HepG2 (cell line): ENCODE measurements around the gene WBP1. TPM values are rescaled to one million over a fixed set of nuclear protein-coding genes. Genes with fewer than 3 reads are reported as not detected.

Experiments used
- GATAD1 ChIP-seq: IDR thresholded peaks from 2 replicates; pipeline ENCODE4 v1.6.1; 2016; ENCODE audit warnings: missing genetic modification reagents, missing compliant biosample characterization
- GATAD2A ChIP-seq: IDR thresholded peaks from 2 replicates; pipeline ENCODE4 v1.6.1; 2016
- KAT8 ChIP-seq: IDR thresholded peaks from 2 replicates; pipeline ENCODE4 v1.6.1; 2016; ENCODE audit warnings: missing genetic modification reagents, missing compliant biosample characterization
- MAFK ChIP-seq, 2 experiments: IDR thresholded peaks in 1 of 2; conservative IDR thresholded peaks in 1 of 2; 2 replicates each; pipeline ENCODE4 v1.6.1; 2011; ENCODE audit warnings: improper control_type of control experiment in 2 of 2, low read length in 2 of 2
- NFE2L1 ChIP-seq: sonication (generic); formaldehyde crosslinking; IDR thresholded peaks from 2 replicates; pipeline ENCODE4 v1.4.0; 2020; ENCODE audit warnings: missing genetic modification reagents, mild to moderate bottlenecking, borderline replicate concordance
- RNF2 ChIP-seq: fragments of 450-650 bp; conservative IDR thresholded peaks from 2 replicates; pipeline ENCODE4 v1.6.1; 2016; ENCODE audit warnings: low read depth
- TCF7L2 ChIP-seq: IDR thresholded peaks from 2 replicates; pipeline ENCODE4 v1.6.1; 2011; ENCODE audit warnings: mild to moderate bottlenecking, low read depth, low read length, moderate library complexity
- ZKSCAN1 ChIP-seq: fragments of 150-350 bp; IDR thresholded peaks from 2 replicates; pipeline ENCODE4 v1.6.1; 2014; ENCODE audit warnings: low read length
- ZMYM2 ChIP-seq: sonication (generic); formaldehyde crosslinking; IDR thresholded peaks from 2 replicates; pipeline ENCODE4 v1.8.0; 2022; ENCODE audit warnings: mild to moderate bottlenecking, missing genetic modification reagents
- ZNF260 ChIP-seq: sonication (generic); formaldehyde crosslinking; IDR thresholded peaks from 2 replicates; pipeline ENCODE4 v1.4.0; 2020; ENCODE audit warnings: missing genetic modification reagents, low read depth, mild to moderate bottlenecking, borderline replicate concordance
- ZNF34 ChIP-seq: sonication (generic); formaldehyde crosslinking; IDR thresholded peaks from 2 replicates; pipeline ENCODE4 v1.4.0; 2020; ENCODE audit warnings: mild to moderate bottlenecking, missing genetic modification reagents, borderline replicate concordance
- ZNF431 ChIP-seq: sonication (generic); formaldehyde crosslinking; IDR thresholded peaks from 2 replicates; pipeline ENCODE4 v1.9.0; 2022; ENCODE audit warnings: missing genetic modification reagents, low read depth, mild to moderate bottlenecking, borderline replicate concordance
- ZNF44 ChIP-seq: sonication (generic); formaldehyde crosslinking; IDR thresholded peaks from 2 replicates; pipeline ENCODE4 v1.5.1; 2020; ENCODE audit warnings: mild to moderate bottlenecking, missing genetic modification reagents
- ZNF510 ChIP-seq: sonication (generic); formaldehyde crosslinking; IDR thresholded peaks from 2 replicates; pipeline ENCODE4 v1.4.0; 2020; ENCODE audit warnings: low read depth, mild to moderate bottlenecking, missing genetic modification reagents
- ZNF7 ChIP-seq: IDR thresholded peaks from 2 replicates; pipeline ENCODE4 v1.6.1; 2016; ENCODE audit warnings: missing biosample characterization, missing genetic modification reagents
- ZNF724P ChIP-seq: sonication (generic); formaldehyde crosslinking; IDR thresholded peaks from 2 replicates; pipeline ENCODE4 v1.8.0; 2022; ENCODE audit warnings: missing genetic modification reagents, borderline replicate concordance
- ZNF879 ChIP-seq: sonication (generic); formaldehyde crosslinking; IDR thresholded peaks from 2 replicates; pipeline ENCODE4 v1.8.1; 2023; ENCODE audit warnings: missing genetic modification reagents
- ZSCAN9 ChIP-seq: IDR thresholded peaks from 2 replicates; pipeline ENCODE4 v1.6.1; 2016; ENCODE audit warnings: borderline replicate concordance
- polyA plus RNA-seq, 8 experiments: library from polyadenylated mRNA; depleted of rRNA in 3 of 8; stranded (reverse) in 7 of 8; unstranded in 1 of 8; fragments of >200 nt; fragmentation: Illumina TruSeq in 4 of 8; extraction: Trizol in 4 of 8; gene quantifications; 2 replicates each; pipeline versions ENCODE4 v1.2.1 to v1.2.3, GENCODE V29; 2011 to 2016; ENCODE audit warnings: low read depth in 4 of 8, missing spikeins in 1 of 8, mixed read lengths in 1 of 8; ENCODE audit not compliant: insufficient read depth in 1 of 8
- total RNA-seq, 5 experiments: library from RNA; depleted of rRNA; stranded (reverse); fragments of >200 nt; fragmentation: Illumina TruSeq; extraction: Trizol; gene quantifications; 2 replicates each; pipeline ENCODE4 v1.2.3, GENCODE V29; 2016; ENCODE audit warnings: low read depth in 1 of 5
- TF ChIP-seq, protein P1 (sequence below): sonication (generic); formaldehyde crosslinking; IDR thresholded peaks from 2 replicates; pipeline ENCODE4 v1.5.0; 2020; ENCODE audit warnings: mild to moderate bottlenecking, missing genetic modification reagents
- TF ChIP-seq, protein P2 (sequence below): sonication (generic); formaldehyde crosslinking; conservative IDR thresholded peaks from 2 replicates; pipeline ENCODE4 v1.5.0; 2020; ENCODE audit warnings: missing genetic modification reagents
- TF ChIP-seq, protein P3 (sequence below): sonication (generic); formaldehyde crosslinking; IDR thresholded peaks from 2 replicates; pipeline ENCODE4 v1.9.0; 2021; ENCODE audit warnings: missing genetic modification reagents, mild to moderate bottlenecking, borderline replicate concordance
- TF ChIP-seq, protein P4 (sequence below): sonication (generic); formaldehyde crosslinking; IDR thresholded peaks from 2 replicates; pipeline ENCODE4 v1.9.0; 2021; ENCODE audit warnings: missing genetic modification reagents, borderline replicate concordance

Gene WBP1
- total and polyA plus RNA-seq, 2 of the 13 experiments (the other 11 are each of a cell fraction or from before 2014, with no cell fraction given), result 38.8 to 85.7 TPM

DNA sequence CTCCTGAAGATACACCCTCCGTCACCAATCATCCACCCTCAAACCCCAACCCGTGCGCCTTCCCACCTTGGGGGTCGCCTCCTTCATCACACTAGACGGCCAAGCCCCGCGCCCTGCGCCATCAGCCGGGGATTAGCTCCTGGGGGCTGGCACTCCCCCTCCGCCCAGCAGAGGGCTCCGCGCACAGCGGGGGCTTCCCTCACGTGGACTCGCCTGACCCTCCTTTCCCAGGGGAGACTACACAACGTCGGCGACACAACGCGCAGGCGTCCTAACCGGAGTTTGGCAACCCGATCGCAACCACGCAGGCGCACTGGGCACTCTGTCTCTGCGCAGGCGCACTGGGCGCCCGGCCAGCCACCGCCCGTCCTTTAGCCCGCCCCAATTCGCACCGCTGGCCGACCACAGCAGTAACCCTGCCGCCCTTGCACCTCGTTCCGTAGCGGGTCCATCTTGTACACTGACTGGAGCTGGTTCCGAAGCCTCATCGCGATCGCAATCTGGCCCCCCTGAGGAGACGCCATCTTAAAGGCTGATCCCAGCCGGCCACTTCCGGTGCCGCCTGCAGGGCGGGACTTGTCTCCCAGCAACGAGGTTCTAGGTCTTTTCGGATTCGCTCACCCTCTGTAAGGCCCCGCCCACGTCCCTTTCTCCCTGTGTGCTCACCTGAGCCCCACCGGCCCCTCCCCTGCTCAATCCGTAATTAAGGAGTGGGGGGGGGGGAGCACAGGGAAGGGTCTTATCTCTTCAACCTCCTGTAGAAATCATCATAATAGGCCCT is 49.1 kb downstream of the WBP1 start, which contains the start of gene PCGF1 (continued):
- TF ChIP-seq, protein P1, sequence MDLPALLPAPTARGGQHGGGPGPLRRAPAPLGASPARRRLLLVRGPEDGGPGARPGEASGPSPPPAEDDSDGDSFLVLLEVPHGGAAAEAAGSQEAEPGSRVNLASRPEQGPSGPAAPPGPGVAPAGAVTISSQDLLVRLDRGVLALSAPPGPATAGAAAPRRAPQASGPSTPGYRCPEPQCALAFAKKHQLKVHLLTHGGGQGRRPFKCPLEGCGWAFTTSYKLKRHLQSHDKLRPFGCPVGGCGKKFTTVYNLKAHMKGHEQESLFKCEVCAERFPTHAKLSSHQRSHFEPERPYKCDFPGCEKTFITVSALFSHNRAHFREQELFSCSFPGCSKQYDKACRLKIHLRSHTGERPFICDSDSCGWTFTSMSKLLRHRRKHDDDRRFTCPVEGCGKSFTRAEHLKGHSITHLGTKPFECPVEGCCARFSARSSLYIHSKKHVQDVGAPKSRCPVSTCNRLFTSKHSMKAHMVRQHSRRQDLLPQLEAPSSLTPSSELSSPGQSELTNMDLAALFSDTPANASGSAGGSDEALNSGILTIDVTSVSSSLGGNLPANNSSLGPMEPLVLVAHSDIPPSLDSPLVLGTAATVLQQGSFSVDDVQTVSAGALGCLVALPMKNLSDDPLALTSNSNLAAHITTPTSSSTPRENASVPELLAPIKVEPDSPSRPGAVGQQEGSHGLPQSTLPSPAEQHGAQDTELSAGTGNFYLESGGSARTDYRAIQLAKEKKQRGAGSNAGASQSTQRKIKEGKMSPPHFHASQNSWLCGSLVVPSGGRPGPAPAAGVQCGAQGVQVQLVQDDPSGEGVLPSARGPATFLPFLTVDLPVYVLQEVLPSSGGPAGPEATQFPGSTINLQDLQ (CRISPR knock-in tag), result no peak
- TF ChIP-seq, protein P2, sequence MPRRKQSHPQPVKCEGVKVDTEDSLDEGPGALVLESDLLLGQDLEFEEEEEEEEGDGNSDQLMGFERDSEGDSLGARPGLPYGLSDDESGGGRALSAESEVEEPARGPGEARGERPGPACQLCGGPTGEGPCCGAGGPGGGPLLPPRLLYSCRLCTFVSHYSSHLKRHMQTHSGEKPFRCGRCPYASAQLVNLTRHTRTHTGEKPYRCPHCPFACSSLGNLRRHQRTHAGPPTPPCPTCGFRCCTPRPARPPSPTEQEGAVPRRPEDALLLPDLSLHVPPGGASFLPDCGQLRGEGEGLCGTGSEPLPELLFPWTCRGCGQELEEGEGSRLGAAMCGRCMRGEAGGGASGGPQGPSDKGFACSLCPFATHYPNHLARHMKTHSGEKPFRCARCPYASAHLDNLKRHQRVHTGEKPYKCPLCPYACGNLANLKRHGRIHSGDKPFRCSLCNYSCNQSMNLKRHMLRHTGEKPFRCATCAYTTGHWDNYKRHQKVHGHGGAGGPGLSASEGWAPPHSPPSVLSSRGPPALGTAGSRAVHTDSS (CRISPR knock-in tag), result no peak
- TF ChIP-seq ZNF879 (CRISPR knock-in tag) (peak; percentile 72; the same call in 1 of the 2 replicates), ZNF7 (CRISPR knock-in tag) (no peak), ZNF724P (CRISPR knock-in tag) (peak; percentile 77; the same call in 1 of the 2 replicates), GATAD2A (CRISPR knock-in tag) (no peak; the same call in 1 of the 2 replicates), ZKSCAN1 (0 out of 2 replicates have a peak, but pooled peaks have one; percentile 11), GATAD1 (CRISPR knock-in tag) (peak; percentile 93), ZNF510 (CRISPR knock-in tag) (peak; percentile 92; the same call in 1 of the 2 replicates), TCF7L2 (no peak), ZNF431 (CRISPR knock-in tag) (no peak; the same call in 1 of the 2 replicates), ZSCAN9 (peak; percentile 62; the same call in 1 of the 2 replicates), ZMYM2 (CRISPR knock-in tag) (no peak), ZNF34 (peak; percentile 59; the same call in 1 of the 2 replicates), KAT8 (CRISPR knock-in tag) (peak; percentile 94), RNF2 (peak; percentile 59; the same call in 1 of the 2 replicates), ZNF260 (CRISPR knock-in tag) (no peak; the same call in 1 of the 2 replicates), MAFK (conservative IDR thresholded peaks at IDR 0.05 in 1 of 2, IDR thresholded peaks at IDR 0.05 in 1 of 2; ENCODE audit: low read length in 2 of 2) (no peak), ZNF44 (CRISPR knock-in tag) (peak; percentile 22; the same call in 1 of the 2 replicates), NFE2L1 (CRISPR knock-in tag) (no peak)
- TF ChIP-seq, protein P3, sequence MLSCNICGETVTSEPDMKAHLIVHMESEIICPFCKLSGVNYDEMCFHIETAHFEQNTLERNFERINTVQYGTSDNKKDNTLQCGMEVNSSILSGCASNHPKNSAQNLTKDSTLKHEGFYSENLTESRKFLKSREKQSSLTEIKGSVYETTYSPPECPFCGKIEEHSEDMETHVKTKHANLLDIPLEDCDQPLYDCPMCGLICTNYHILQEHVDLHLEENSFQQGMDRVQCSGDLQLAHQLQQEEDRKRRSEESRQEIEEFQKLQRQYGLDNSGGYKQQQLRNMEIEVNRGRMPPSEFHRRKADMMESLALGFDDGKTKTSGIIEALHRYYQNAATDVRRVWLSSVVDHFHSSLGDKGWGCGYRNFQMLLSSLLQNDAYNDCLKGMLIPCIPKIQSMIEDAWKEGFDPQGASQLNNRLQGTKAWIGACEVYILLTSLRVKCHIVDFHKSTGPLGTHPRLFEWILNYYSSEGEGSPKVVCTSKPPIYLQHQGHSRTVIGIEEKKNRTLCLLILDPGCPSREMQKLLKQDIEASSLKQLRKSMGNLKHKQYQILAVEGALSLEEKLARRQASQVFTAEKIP (CRISPR knock-in tag), result no peak
- TF ChIP-seq, protein P4, sequence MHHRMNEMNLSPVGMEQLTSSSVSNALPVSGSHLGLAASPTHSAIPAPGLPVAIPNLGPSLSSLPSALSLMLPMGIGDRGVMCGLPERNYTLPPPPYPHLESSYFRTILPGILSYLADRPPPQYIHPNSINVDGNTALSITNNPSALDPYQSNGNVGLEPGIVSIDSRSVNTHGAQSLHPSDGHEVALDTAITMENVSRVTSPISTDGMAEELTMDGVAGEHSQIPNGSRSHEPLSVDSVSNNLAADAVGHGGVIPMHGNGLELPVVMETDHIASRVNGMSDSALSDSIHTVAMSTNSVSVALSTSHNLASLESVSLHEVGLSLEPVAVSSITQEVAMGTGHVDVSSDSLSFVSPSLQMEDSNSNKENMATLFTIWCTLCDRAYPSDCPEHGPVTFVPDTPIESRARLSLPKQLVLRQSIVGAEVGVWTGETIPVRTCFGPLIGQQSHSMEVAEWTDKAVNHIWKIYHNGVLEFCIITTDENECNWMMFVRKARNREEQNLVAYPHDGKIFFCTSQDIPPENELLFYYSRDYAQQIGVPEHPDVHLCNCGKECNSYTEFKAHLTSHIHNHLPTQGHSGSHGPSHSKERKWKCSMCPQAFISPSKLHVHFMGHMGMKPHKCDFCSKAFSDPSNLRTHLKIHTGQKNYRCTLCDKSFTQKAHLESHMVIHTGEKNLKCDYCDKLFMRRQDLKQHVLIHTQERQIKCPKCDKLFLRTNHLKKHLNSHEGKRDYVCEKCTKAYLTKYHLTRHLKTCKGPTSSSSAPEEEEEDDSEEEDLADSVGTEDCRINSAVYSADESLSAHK, result no peak
